Measurements from ENCODE around the gene ZNF526. TPM values are rescaled to one million over a fixed set of nuclear protein-coding genes. Genes with fewer than 3 reads are reported as not detected.
A peak's percentile ranks its signal among the peaks of the same experiment; 100 is the strongest.

The ZNF526 gene
- total RNA-seq, 2 donors from 2014 or later: 4.9 to 6.0 TPM

GRCh38 chr19:42235181-42235580 is 15.1 kb downstream of the ZNF526 start:
- no peaks in the 10 kb centered on the region for H3K27me3 ChIP-seq
- WGBS, 2 donors: 85 to 91% methylated on average over 5 of the region's 5 CpGs
- peaks cover 11 to 15% of the 10 kb centered on the region in 2 donors for H3K36me3 ChIP-seq (replicated peaks in 1 of 2; ENCODE audit: insufficient read depth in 1 of 2, low read depth in 2 of 2)
- intact Hi-C loops (cut with DNase I): no loop called here
- TF ChIP-seq CTCF (IDR thresholded peaks at IDR 0.05) (no peak), POLR2A (IDR thresholded peaks at IDR 0.05) (no peak)
- DNase-seq (no peak), ATAC-seq (no peak)
- H3K27ac ChIP-seq: no peak overlapping the region
- H3K9me3 ChIP-seq: no peaks in the 10 kb centered on the region
- peaks cover 11% of the 10 kb centered on the region for H3K4me1 ChIP-seq
- no peak overlapping the region for H3K4me3 ChIP-seq

GRCh38 chr19:42239544-42240220 is 19.6 kb downstream of the ZNF526 start:
- intact Hi-C loops (cut with DNase I): no loop called here
- no peak overlapping the region for H3K4me3 ChIP-seq
- no peak for DNase-seq
- WGBS, 2 donors: 75 to 88% methylated on average over 4 to 10 of the region's 10 CpGs
- TF ChIP-seq POLR2A (IDR thresholded peaks at IDR 0.05) (no peak), CTCF (IDR thresholded peaks at IDR 0.05) (no peak)
- peaks cover 0 to 9% of the 10 kb centered on the region in 2 donors for H3K36me3 ChIP-seq (replicated peaks in 1 of 2; ENCODE audit: insufficient read depth in 1 of 2, low read depth in 2 of 2)
- H3K27ac ChIP-seq: no peak overlapping the region
- peaks cover 34% of the 10 kb centered on the region for H3K4me1 ChIP-seq
- H3K27me3 ChIP-seq: no peaks in the 10 kb centered on the region
- ATAC-seq: no peak
- no peaks in the 10 kb centered on the region for H3K9me3 ChIP-seq

DNA sequence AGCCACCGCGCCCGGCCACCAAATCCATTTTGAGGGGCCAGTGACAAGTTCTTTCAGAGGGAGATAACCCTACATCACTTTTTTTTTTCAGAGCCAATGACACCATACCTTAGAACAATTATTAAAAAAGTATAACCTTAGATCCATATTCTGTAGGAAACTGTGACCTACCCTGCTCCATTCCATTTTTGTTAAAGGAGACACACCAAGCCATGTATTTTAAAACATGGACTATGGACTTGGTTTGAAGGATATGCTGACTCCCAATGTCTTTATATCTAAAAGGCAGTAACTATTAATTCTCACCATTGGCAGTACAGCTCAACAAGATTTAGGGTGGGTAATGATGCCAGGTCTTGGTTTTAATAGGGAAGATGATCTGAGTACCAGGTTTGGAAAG is 21.2 kb downstream of the ZNF526 start:
- H3K27ac ChIP-seq: peak overlapping the region in 1 of 4 donors; percentile 76
- ATAC-seq: no peak
- 94 to 100% methylated on average over 3 of the region's 3 CpGs for WGBS, 2 donors

DNA sequence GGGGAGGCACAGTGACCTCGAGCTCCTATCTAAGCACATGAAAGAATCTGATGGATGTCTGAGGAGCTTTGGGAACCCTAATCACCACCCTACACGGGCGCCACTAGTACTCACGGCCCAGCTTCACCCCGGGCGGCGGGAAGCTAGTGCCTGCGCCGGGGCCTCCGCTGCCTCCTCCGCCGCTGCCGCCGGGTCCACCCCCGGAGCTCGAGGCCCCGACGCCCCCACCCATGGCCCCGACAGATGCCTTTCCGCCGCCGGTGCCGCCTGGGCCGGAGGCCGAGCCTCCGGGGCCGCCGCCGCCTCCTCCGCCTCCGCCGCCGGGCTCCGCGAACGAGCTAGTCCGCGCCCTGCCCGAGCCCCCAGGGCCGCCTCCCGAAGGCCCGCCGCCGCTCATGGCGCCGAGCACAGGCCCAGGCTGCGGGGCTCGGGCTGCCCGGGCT is 22.0 kb downstream of the ZNF526 start:
- Histone ChIP-seq H3K36me3 (replicated peaks in 1 of 2; ENCODE audit: insufficient read depth in 1 of 2, low read depth in 2 of 2) (no peaks in the 10 kb centered on the region), H3K9me3 (no peaks in the 10 kb centered on the region), H3K27ac (peak overlapping the region; percentile 76 to 94 (median 84)), H3K4me1 (peaks cover 55% of the 10 kb centered on the region), H3K27me3 (no peaks in the 10 kb centered on the region), H3K4me3 (peak overlapping the region; percentile 63 to 76)
- ATAC-seq (no peak), DNase-seq (peak in 1 of 4 donors; percentile 27)
- intact Hi-C loops (cut with DNase I): no loop called here
- TF ChIP-seq POLR2A (IDR thresholded peaks at IDR 0.05): no peak
- TF ChIP-seq CTCF (IDR thresholded peaks at IDR 0.05): no peak
- WGBS, 2 donors: 0 to 1% methylated on average over 15 to 16 of the region's 49 CpGs

More for the DNA sequence above, 21.2 kb downstream of the ZNF526 start:
- Histone ChIP-seq H3K27me3 (no peaks in the 10 kb centered on the region), H3K4me1 (peaks cover 48% of the 10 kb centered on the region), H3K4me3 (peak overlapping the region in 1 of 2 donors; percentile 63), H3K9me3 (no peaks in the 10 kb centered on the region), H3K36me3 (replicated peaks in 1 of 2; ENCODE audit: insufficient read depth in 1 of 2, low read depth in 2 of 2) (peaks cover 0 to 3% of the 10 kb centered on the region in 2 donors)
- no peak for DNase-seq
- no peak for TF ChIP-seq CTCF (IDR thresholded peaks at IDR 0.05)
- no peak for TF ChIP-seq POLR2A (IDR thresholded peaks at IDR 0.05)
- intact Hi-C loops (cut with DNase I): no loop called here

All from body of pancreas (tissue), 4 donors.